ENCODE measurements around the gene TEX11.

Gene TEX11

DNA sequence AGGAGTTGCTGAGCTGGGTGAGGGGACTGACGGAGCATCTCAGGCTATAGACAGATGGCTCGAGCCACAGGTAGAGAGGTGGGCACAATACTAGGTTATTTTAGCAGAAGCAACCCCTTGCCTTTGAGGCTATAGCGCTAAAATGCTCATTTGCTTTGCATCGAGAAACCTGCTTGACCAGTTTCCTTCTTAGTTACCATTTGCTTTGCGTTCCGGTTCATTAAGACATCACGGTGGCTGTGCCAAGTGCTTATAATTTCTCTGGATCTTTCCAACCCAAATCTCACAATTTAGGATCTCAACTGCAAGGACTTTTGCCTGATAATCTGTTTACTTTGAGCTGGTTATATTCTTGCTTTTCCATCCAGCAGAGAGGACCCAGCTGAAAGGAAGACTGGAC lies 423.0 kb downstream of the TEX11 start:
- DNase-seq = no peak

DNA sequence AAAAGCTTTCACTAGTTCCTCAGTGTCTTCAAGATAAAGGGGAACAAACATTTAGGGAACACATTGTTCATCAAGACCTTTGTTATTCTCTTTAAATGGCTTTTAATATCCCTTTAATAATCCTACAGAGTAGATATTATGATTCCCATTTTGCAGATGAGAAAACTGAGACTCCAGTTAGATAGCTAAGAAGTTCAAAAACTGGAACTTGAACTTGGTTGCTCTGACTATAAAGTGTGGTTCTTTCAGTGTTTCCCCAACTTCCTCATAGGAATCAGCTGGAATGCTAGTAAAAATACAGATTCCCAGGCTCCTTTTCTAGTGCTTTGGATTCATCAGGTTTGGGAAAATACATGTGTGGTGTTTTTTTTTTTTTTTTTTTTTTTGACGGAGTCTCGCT lies 426.2 kb downstream of the TEX11 start:
- DNase-seq = no peak

DNA sequence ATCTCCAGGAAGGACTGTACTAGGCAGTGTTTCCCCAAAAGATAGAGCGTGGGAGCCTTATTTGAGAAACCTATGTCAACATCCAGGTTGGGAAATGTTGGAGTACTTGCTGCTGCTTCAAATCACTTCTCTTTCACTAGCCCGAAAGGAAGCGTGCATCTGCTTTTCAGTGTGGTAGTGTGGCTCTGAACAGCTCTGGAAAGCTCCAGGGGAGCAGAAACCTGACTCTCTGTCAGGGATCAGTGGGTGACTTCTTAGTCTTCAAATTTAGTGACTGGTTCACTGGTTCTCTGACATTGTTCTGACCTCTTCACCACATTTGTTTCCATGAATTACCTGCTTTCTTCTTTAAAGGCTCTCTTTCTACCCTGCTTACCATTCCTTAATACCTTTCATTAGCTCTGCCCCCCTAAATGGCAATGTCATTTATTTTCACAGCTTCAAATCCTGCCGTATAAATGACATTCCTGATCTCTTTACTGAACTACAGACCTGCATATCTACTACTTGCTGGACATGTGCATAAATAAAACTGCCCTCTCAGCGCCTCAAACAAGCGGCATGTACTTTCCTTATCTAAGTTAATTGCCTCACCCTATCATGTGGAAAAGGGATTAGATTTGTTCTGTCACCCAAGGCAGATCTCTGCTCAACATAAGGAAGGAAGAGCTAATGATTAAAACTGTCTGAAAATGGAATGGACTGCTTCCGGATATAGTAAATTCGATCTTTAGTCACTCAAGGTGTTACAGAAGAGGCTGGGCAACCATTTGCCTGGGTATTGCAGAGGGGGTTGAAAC lies 426.8 kb downstream of the TEX11 start:
- no peak for DNase-seq

DNA sequence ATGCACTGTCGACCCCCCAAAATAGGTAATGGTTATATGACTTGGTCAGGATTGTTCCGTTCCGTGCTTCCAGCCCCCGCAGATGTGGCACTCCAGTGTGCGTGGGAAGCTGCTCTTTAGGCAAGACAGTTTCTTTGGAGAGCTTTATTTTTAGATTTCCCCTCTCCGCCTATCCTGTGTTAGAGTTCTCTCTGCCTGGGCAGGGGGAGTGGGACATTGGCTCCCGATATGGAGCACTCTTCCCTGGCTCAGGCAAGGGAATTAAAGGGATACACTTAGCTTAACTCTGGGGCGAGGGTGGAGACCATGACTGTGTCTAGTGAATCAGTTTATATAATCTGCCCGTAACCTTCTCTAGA lies 427.9 kb downstream of the TEX11 start:
- no peak for DNase-seq

DNA sequence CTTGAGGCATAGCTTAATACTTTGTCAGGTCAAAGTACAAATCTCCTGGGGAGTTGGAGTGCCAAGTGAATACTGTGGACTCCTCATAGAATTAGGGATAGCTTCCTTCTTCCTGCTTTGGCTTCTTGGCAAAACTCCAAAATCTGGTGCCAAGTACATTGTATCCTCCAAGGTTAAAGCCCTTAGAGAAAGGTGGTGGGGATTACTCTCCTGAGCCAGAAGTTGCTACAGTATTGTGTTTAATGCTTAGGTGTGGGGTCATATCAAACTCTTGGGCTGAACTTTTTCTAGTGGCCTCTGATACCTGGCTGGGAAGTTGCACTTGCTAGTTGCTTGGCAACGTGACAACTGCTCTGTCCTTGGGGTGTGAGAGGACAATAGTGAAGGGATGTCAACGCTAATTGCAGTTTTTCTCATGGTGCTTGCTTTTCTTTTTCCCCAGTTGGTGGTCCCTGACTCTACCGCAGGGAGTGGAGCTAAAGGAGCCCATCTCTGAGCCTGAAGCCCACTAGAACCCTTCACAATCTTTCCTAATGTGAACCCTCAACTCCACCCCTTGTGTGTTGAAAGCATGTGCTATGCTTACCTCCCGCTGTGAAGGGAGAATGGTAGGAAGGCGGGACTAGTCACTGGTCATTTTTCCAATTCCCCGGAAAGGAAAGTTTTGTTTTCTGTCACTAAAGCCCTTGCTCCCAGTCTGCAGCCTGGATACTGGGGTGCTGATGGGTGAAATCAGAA lies 428.4 kb downstream of the TEX11 start:
- no peak for DNase-seq

DNA sequence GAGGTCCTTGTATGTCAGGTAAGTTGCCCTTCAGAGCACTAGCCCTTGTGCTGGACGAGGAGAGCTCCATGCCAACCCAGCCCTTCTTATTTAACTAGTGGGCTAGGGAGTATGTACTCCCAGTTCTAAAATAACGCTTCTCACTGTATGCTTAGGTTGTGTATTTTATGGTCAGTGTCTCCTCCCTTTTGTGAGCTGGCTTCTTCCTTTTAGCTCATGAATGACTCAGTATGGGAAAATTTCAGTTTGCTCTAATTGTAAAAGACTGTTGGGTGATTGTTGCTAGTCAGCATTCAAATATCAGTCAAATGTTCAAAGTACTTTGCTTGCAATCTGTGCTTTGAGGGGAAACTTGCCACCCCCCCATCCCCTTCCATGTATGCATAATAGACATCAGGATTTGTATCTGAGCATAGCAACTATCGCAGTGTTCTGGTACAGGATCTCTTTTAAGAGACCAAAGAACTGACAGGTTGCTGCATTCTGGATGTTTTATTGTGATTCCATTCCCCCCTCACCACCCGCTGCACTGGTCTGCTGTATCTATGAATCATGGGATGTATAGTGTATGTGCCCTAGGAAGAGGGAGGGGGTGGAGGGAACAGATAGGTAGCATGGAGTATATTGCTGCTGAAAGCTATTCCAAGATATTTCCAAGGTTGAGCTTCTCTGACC lies 429.1 kb downstream of the TEX11 start:
- DNase-seq = peak; percentile 16

All from amniotic stem cell (primary cell).